Neuronal stem cell (in vitro differentiated cells): ENCODE data around the gene ZNF70.

Source experiments
- DNase-seq: peaks from one replicate; pipeline ENCODE4 v3.0.0-alpha.2; 2013; ENCODE audit warnings: low spot score
- H2AFZ ChIP-seq: one replicate; pipeline ENCODE4 v1.6.1; 2013; ENCODE audit warnings: mild to moderate bottlenecking, low read length, inconsistent platforms
- H2AK5ac ChIP-seq: 2 replicates; pipeline ENCODE4 v1.6.1; 2013; ENCODE audit warnings: low read depth, mild to moderate bottlenecking, inconsistent platforms, low read length, moderate library complexity, mixed read lengths
- H2BK120ac ChIP-seq: 2 replicates; pipeline ENCODE4 v1.6.1; 2013; ENCODE audit warnings: low read depth, mild to moderate bottlenecking, inconsistent platforms, low read length, moderate library complexity, mixed read lengths
- H2BK12ac ChIP-seq: one replicate; pipeline ENCODE4 v1.6.1; 2013; ENCODE audit warnings: low read length, inconsistent platforms
- H2BK15ac ChIP-seq: 2 replicates; pipeline ENCODE4 v1.6.1; 2013; ENCODE audit warnings: mild to moderate bottlenecking, low read length, inconsistent platforms, mixed read lengths
- H2BK5ac ChIP-seq: one replicate; pipeline ENCODE4 v1.6.1; 2013; ENCODE audit warnings: inconsistent platforms, mild to moderate bottlenecking, low read length, moderate library complexity
- H3K14ac ChIP-seq: one replicate; pipeline ENCODE4 v1.6.1; 2013; ENCODE audit warnings: low read length, inconsistent platforms
- H3K18ac ChIP-seq: 2 replicates; pipeline ENCODE4 v1.6.1; 2013; ENCODE audit warnings: low read length, inconsistent platforms
- H3K23ac ChIP-seq: 2 replicates; pipeline ENCODE4 v1.6.1; 2013; ENCODE audit warnings: low read depth, mild to moderate bottlenecking, mixed read lengths, low read length, inconsistent platforms; ENCODE audit not compliant: poor library complexity
- H3K27ac ChIP-seq: replicated peaks from 3 replicates; pipeline ENCODE4 v1.5.1; 2013; ENCODE audit warnings: low read length, inconsistent platforms
- H3K27me3 ChIP-seq, 3 experiments: 2 replicates each; pipeline ENCODE4 v1.6.1; 2013; ENCODE audit warnings: low read length in 3 of 3, mild to moderate bottlenecking in 2 of 3, inconsistent platforms in 1 of 3, low read depth in 1 of 3, mixed read lengths in 1 of 3, moderate library complexity in 1 of 3; ENCODE audit not compliant: control insufficient read depth in 3 of 3, insufficient read depth in 3 of 3
- H3K36me3 ChIP-seq, 2 donors: replicated peaks in 1 of 2; 2 replicates each; pipeline ENCODE4 v1.6.1; 2013; ENCODE audit warnings: low read length in 2 of 2; ENCODE audit not compliant: control insufficient read depth in 2 of 2, insufficient read depth in 2 of 2
- H3K4ac ChIP-seq: 2 replicates; pipeline ENCODE4 v1.6.1; 2013; ENCODE audit warnings: inconsistent platforms, mild to moderate bottlenecking, low read length, moderate library complexity
- H3K4me1 ChIP-seq, 2 donors: 1 replicate in 1 of 2; 2 replicates in 1 of 2; pipeline ENCODE4 v1.6.1; 2013; ENCODE audit warnings: low read length in 2 of 2, low read depth in 1 of 2; ENCODE audit not compliant: control insufficient read depth in 2 of 2, insufficient read depth in 1 of 2
- H3K4me2 ChIP-seq: one replicate; pipeline ENCODE4 v1.6.1; 2013; ENCODE audit warnings: mild to moderate bottlenecking, low read length, inconsistent platforms; ENCODE audit not compliant: insufficient read depth, poor library complexity, severe bottlenecking
- H3K4me3 ChIP-seq, 2 donors: 2 replicates each; pipeline ENCODE4 v1.5.1; 2013; ENCODE audit warnings: low read length in 2 of 2, mild to moderate bottlenecking in 2 of 2, inconsistent platforms in 1 of 2, moderate library complexity in 1 of 2
- H3K79me1 ChIP-seq: one replicate; pipeline ENCODE4 v1.6.1; 2013; ENCODE audit warnings: low read depth, mild to moderate bottlenecking, inconsistent platforms, low read length, moderate library complexity
- H3K9ac ChIP-seq: one replicate; pipeline ENCODE4 v1.6.1; 2013; ENCODE audit warnings: mild to moderate bottlenecking, low read depth, low read length, inconsistent platforms; ENCODE audit not compliant: poor library complexity
- H3K9me3 ChIP-seq, 2 donors: replicated peaks in 1 of 2; 2 replicates each; pipeline versions ENCODE3 to v1.6.1; 2013; ENCODE audit warnings: low read length in 2 of 2, mild to moderate bottlenecking in 2 of 2, inconsistent platforms in 1 of 2, low read depth in 1 of 2, mixed read lengths in 1 of 2, moderate library complexity in 1 of 2; ENCODE audit not compliant: control insufficient read depth in 2 of 2, insufficient read depth in 1 of 2
- H4K8ac ChIP-seq: one replicate; pipeline ENCODE4 v1.6.1; 2013; ENCODE audit warnings: low read depth, mild to moderate bottlenecking, inconsistent platforms, low read length, moderate library complexity
- H4K91ac ChIP-seq: one replicate; pipeline ENCODE4 v1.6.1; 2013; ENCODE audit warnings: low read length, low read depth, mild to moderate bottlenecking, inconsistent platforms; ENCODE audit not compliant: poor library complexity
- WGBS, 2 donors: extraction: QIAGEN DNeasy Blood & Tissue Kit; methylation state at CpG; one replicate each; pipeline ENCODE4 v1.1.7; 2013; ENCODE audit warnings: missing lambda C conversion rate in 2 of 2, mixed read lengths in 1 of 2; ENCODE audit not compliant: insufficient read length in 2 of 2, insufficient replicate concordance in 1 of 2; ENCODE audit errors: extremely low coverage in 2 of 2; 5-methylcytosine and 5-hydroxymethylcytosine counted together

The ZNF70 gene

DNA sequence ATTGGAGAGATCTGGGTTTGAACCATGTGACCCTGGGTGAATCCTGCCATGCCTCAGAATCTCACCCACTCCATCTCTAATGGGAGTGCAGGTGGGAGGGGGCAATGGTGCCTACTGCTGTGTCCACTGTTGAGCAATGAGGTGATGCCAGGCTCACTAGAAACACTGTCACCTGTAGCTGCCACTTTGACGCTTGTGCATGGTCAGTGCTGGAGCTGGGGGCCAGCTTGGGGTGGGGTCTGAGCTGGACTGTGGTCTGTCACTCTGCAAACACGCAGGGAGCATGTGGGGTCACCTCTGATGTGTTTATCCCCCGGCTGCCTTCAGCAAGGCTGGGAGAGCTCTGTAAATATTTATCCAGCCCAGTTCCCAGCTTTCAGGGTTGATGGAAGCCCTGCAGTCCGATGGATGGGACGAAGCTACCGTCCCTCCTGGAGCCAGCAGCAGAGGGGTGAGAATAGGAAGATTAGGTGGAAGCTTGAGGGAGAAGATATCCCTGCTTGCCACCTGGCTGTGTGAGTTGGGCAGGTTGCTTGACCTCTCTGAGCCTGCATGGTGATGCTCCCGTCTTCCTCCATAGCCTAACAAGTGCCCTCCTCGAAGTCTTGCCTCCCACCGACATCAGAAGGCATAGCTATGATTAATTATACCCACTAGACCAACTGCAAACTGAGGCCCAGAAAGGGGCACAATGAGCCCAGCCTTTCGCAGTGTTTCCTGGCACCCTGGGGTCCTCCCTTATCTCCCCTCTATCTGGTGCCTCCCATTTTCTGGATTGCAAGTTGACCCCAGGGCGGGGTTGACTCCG, 23.4 kb upstream of the ZNF70 start:
- no peak overlapping the region for H3K4me3 ChIP-seq
- peak overlapping the region; percentile 84 for H3K18ac ChIP-seq
- H2AK5ac ChIP-seq = peak overlapping the region; percentile 92
- peak overlapping the region; percentile 96 for H2BK12ac ChIP-seq
- H2BK15ac ChIP-seq = peak overlapping the region; percentile 79
- H3K14ac ChIP-seq = no peak overlapping the region
- no peaks in the 10 kb centered on the region for H3K9me3 ChIP-seq
- no peak overlapping the region for H3K27ac ChIP-seq
- H3K4me1 ChIP-seq = peaks cover 13 to 18% of the 10 kb centered on the region in 2 donors
- no peaks in the 10 kb centered on the region for H3K36me3 ChIP-seq
- H3K9ac ChIP-seq = no peak overlapping the region
- H2AFZ ChIP-seq = no peak overlapping the region
- WGBS, 2 donors = no CpG with 5 or more reads among the region's 12 CpGs
- H3K4ac ChIP-seq = no peak overlapping the region
- H3K23ac ChIP-seq = no peak overlapping the region
- no peak overlapping the region for H3K4me2 ChIP-seq
- DNase-seq = no peak
- H2BK120ac ChIP-seq = no peak overlapping the region
- peaks cover 2% of the 10 kb centered on the region for H3K79me1 ChIP-seq
- peak overlapping the region; percentile 24 for H4K91ac ChIP-seq
- no peak overlapping the region for H4K8ac ChIP-seq
- peaks cover 0 to 14% (median 14%) of the 10 kb centered on the region in 3 experiments for H3K27me3 ChIP-seq
- peak overlapping the region; percentile 68 for H2BK5ac ChIP-seq

DNA sequence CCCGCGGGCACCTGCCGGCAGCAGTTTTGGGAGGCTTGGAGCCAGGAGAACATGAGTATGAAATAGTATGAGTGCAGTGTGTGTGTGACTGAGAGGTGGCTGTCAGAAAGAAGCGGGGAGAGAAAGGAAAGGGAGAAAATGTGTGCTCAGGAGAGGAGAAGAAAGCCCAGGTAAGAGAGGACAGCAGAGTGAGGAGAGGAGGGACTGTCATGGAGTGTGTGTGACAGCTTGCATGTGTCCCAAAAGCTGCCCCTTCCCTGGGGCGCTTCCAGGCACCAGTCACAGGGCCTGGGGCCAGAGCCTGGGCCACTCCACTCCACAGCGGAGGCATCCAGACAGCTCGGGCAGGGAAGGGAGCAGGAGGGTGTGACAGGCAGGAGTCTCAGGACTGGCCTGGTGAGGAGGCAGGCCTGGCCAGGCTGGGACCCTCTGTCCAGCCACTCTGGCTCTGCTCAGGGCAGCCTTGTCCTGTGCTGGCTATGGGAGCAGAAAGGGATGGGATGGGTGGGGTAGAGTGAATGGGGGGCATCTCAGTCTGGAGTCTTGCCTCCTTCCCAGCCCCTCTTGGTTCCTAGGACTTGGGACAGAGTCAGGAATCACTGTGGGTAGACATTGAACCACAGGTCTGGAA, 22.7 kb upstream of the ZNF70 start:
- Histone ChIP-seq H4K8ac (no peak overlapping the region), H2AK5ac (peak overlapping the region; percentile 92), H3K9me3 (no peaks in the 10 kb centered on the region), H3K79me1 (peaks cover 2% of the 10 kb centered on the region), H3K36me3 (no peaks in the 10 kb centered on the region), H3K4me3 (peak overlapping the region; percentile 51 to 77), H3K14ac (peak overlapping the region; percentile 56), H3K18ac (peak overlapping the region; percentile 84), H3K23ac (peak overlapping the region; percentile 85), H3K4me1 (peaks cover 15 to 22% of the 10 kb centered on the region in 2 donors), H2BK15ac (peak overlapping the region; percentile 79), H3K4ac (no peak overlapping the region), H2AFZ (peak overlapping the region; percentile 87), H2BK12ac (peak overlapping the region; percentile 96), H3K27me3 (peaks cover 0 to 18% (median 14%) of the 10 kb centered on the region in 3 experiments), H2BK120ac (peak overlapping the region; percentile 56), H2BK5ac (peak overlapping the region; percentile 68), H3K27ac (no peak overlapping the region), H3K9ac (peak overlapping the region; percentile 60), H3K4me2 (peak overlapping the region; percentile 80), H4K91ac (peak overlapping the region; percentile 24)
- WGBS, 2 donors = no CpG with 5 or more reads among the region's 7 CpGs
- DNase-seq = no peak

DNA sequence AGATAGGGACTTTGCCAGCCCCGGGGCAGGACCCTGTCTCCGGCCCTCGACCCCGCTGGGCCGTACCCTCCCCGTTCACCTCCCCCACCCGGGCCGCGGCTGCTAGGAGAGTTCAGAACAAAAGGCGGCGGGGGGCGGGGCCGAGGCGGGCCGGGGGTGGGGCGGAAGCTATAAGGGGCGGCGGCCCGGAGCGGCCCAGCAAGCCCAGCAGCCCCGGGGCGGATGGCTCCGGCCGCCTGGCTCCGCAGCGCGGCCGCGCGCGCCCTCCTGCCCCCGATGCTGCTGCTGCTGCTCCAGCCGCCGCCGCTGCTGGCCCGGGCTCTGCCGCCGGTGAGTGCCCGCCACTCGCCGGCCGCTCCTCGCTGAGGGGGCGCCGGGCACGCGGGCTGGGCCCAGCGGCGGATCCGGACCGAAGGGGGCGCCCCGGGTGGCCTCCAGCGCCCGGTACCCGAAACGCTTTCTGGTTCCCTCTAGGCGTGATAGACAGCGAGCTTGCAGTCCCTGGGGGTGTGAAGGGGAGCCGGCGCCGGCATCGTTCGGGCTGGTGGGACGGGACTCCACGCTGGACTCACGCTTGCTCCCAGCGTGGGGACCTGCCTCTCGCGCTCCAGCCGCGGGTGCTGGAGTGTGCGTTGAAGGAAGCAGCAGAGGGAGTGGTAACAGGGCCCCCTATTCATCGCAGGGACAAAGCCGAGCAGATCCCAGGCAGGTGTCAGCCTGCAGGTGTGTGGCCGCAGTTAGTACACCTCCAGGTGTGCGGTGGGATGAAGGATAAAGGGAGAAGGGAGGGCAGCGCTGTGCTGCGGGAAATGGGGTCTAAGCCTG, 21.9 kb upstream of the ZNF70 start, which contains the start of gene MMP11:
TSS of gene MMP11 (plus strand) at position 201 of the 825 bp plus-strand sequence. CDS start at position 223, 22 bp downstream.
- peak within 1 kb of the TSS; percentile 79 for H2BK15ac ChIP-seq
- peaks cover 2% of the 10 kb centered on the region for H3K79me1 ChIP-seq
- no peak within 1 kb of the TSS for H4K8ac ChIP-seq
- peak within 1 kb of the TSS; percentile 87 for H2BK5ac ChIP-seq
- peak within 1 kb of the TSS; percentile 96 for H3K18ac ChIP-seq
- H2AFZ ChIP-seq = peak within 1 kb of the TSS; percentile 87
- peak within 1 kb of the TSS; percentile 83 for H3K9ac ChIP-seq
- H2AK5ac ChIP-seq = peak within 1 kb of the TSS; percentile 92
- peak within 1 kb of the TSS; percentile 24 for H4K91ac ChIP-seq
- peaks cover 15 to 22% of the 10 kb centered on the region in 2 donors for H3K4me1 ChIP-seq
- H2BK12ac ChIP-seq = peak within 1 kb of the TSS; percentile 96
- no CpG with 5 or more reads among the region's 79 CpGs for WGBS, 2 donors
- H3K23ac ChIP-seq = peak within 1 kb of the TSS; percentile 85
- no peak for DNase-seq
- no peak within 1 kb of the TSS for H3K27ac ChIP-seq
- H3K9me3 ChIP-seq = no peaks in the 10 kb centered on the region
- H3K36me3 ChIP-seq = no peaks in the 10 kb centered on the region
- H3K27me3 ChIP-seq = peaks cover 0 to 18% (median 14%) of the 10 kb centered on the region in 3 experiments
- H2BK120ac ChIP-seq = peak within 1 kb of the TSS; percentile 56
- H3K4me2 ChIP-seq = peak within 1 kb of the TSS; percentile 80
- H3K4ac ChIP-seq = no peak within 1 kb of the TSS
- peak within 1 kb of the TSS; percentile 51 to 77 for H3K4me3 ChIP-seq
- peak within 1 kb of the TSS; percentile 56 for H3K14ac ChIP-seq
